ENCODE data around the gene DDX10.

Gene DDX10

GRCh38 chr11:108732395-108732794 lies 67.5 kb downstream of the DDX10 start:
- Histone ChIP-seq H2BK15ac (ENCODE audit: low read length) (no peak overlapping the region), H4K91ac (ENCODE audit: low read depth, low read length, poor library complexity) (no peak overlapping the region), H2AFZ (ENCODE audit: low read length) (no peak overlapping the region), H3K4me1 (ENCODE audit: control insufficient read depth in 2 of 2, insufficient read depth in 1 of 2, low read depth in 1 of 2, low read length in 2 of 2) (no peaks in the 10 kb centered on the region), H3K9me3 (replicated peaks in 1 of 2; ENCODE audit: control insufficient read depth in 2 of 2, insufficient read depth in 1 of 2, low read depth in 1 of 2, low read length in 2 of 2) (peaks cover 0 to 6% of the 10 kb centered on the region in 2 donors), H3K9ac (ENCODE audit: low read depth, low read length, poor library complexity) (no peak overlapping the region), H3K4me3 (ENCODE audit: low read length in 2 of 2) (no peak overlapping the region), H4K8ac (ENCODE audit: low read depth, low read length) (no peak overlapping the region), H2BK5ac (ENCODE audit: low read length) (no peak overlapping the region), H3K36me3 (replicated peaks in 1 of 2; ENCODE audit: control insufficient read depth in 2 of 2, insufficient read depth in 2 of 2, low read length in 2 of 2) (no peaks in the 10 kb centered on the region), H3K18ac (ENCODE audit: low read length) (no peak overlapping the region), H3K79me1 (ENCODE audit: low read depth, low read length) (peaks cover 3% of the 10 kb centered on the region), H3K27me3 (ENCODE audit: control insufficient read depth in 3 of 3, insufficient read depth in 3 of 3, low read depth in 1 of 3, low read length in 3 of 3) (no peaks in the 10 kb centered on the region), H3K4ac (ENCODE audit: low read length) (no peak overlapping the region), H3K23ac (ENCODE audit: low read depth, low read length, poor library complexity) (no peak overlapping the region), H3K4me2 (ENCODE audit: insufficient read depth, low read length, poor library complexity, severe bottlenecking) (no peak overlapping the region), H2BK12ac (ENCODE audit: low read length) (no peak overlapping the region), H3K14ac (ENCODE audit: low read length) (no peak overlapping the region), H3K27ac (replicated peaks; ENCODE audit: low read length) (no peak overlapping the region), H2AK5ac (ENCODE audit: low read depth, low read length) (no peak overlapping the region), H2BK120ac (ENCODE audit: low read depth, low read length) (no peak overlapping the region)
- DNase-seq (ENCODE audit: low spot score) = no peak
- no CpG with 5 or more reads among the region's 8 CpGs for WGBS, 2 donors (ENCODE audit: extremely low coverage in 2 of 2, insufficient read length in 2 of 2, insufficient replicate concordance in 1 of 2)

GRCh38 chr11:108733479-108734116 lies 68.7 kb downstream of the DDX10 start:
- no peaks in the 10 kb centered on the region for H3K27me3 ChIP-seq (ENCODE audit: control insufficient read depth in 3 of 3, insufficient read depth in 3 of 3, low read depth in 1 of 3, low read length in 3 of 3)
- no peak for DNase-seq (ENCODE audit: low spot score)
- no CpG with 5 or more reads among the region's 6 CpGs for WGBS, 2 donors (ENCODE audit: extremely low coverage in 2 of 2, insufficient read length in 2 of 2, insufficient replicate concordance in 1 of 2)

DNA sequence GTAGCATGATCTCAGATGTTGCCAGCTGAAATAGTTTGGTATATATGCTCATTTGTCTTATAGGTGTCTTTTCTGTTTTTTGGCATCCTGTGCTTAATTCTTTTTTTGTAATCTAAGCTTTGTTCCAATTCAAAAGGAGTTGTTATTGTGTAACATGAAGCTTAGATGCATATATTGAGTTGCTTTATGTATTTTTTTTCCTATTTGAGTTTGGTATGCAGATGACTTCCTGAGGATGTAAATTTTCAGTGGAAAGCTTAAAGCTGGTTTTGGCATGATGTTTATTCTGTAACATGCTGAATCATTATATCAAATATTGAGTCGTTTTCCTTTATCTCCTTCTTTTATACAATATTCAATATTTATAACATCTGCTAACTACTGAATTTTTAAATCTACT lies 69.4 kb downstream of the DDX10 start:
- Histone ChIP-seq H2BK15ac (ENCODE audit: low read length) (no peak overlapping the region), H4K91ac (ENCODE audit: low read depth, low read length, poor library complexity) (no peak overlapping the region), H3K36me3 (replicated peaks in 1 of 2; ENCODE audit: control insufficient read depth in 2 of 2, insufficient read depth in 2 of 2, low read length in 2 of 2) (no peaks in the 10 kb centered on the region), H3K23ac (ENCODE audit: low read depth, low read length, poor library complexity) (no peak overlapping the region), H3K9ac (ENCODE audit: low read depth, low read length, poor library complexity) (no peak overlapping the region), H2AFZ (ENCODE audit: low read length) (no peak overlapping the region), H3K4ac (ENCODE audit: low read length) (no peak overlapping the region), H3K18ac (ENCODE audit: low read length) (no peak overlapping the region), H2BK120ac (ENCODE audit: low read depth, low read length) (no peak overlapping the region), H3K4me2 (ENCODE audit: insufficient read depth, low read length, poor library complexity, severe bottlenecking) (no peak overlapping the region), H3K27ac (replicated peaks; ENCODE audit: low read length) (no peak overlapping the region), H3K14ac (ENCODE audit: low read length) (no peak overlapping the region), H2BK5ac (ENCODE audit: low read length) (no peak overlapping the region), H4K8ac (ENCODE audit: low read depth, low read length) (no peak overlapping the region), H2BK12ac (ENCODE audit: low read length) (no peak overlapping the region), H2AK5ac (ENCODE audit: low read depth, low read length) (no peak overlapping the region), H3K4me3 (ENCODE audit: low read length in 2 of 2) (no peak overlapping the region), H3K9me3 (replicated peaks in 1 of 2; ENCODE audit: control insufficient read depth in 2 of 2, insufficient read depth in 1 of 2, low read depth in 1 of 2, low read length in 2 of 2) (peaks cover 0 to 6% of the 10 kb centered on the region in 2 donors), H3K79me1 (ENCODE audit: low read depth, low read length) (peaks cover 3% of the 10 kb centered on the region), H3K4me1 (ENCODE audit: control insufficient read depth in 2 of 2, insufficient read depth in 1 of 2, low read depth in 1 of 2, low read length in 2 of 2) (no peaks in the 10 kb centered on the region), H3K27me3 (ENCODE audit: control insufficient read depth in 3 of 3, insufficient read depth in 3 of 3, low read depth in 1 of 3, low read length in 3 of 3) (no peaks in the 10 kb centered on the region)
- DNase-seq (ENCODE audit: low spot score) = no peak
- WGBS, 2 donors (ENCODE audit: extremely low coverage in 2 of 2, insufficient read length in 2 of 2, insufficient replicate concordance in 1 of 2) = no CpG with 5 or more reads among the region's 1 CpG

More at GRCh38 chr11:108733479-108734116, 68.7 kb downstream of the DDX10 start:
- no peaks in the 10 kb centered on the region for H3K36me3 ChIP-seq (replicated peaks in 1 of 2; ENCODE audit: control insufficient read depth in 2 of 2, insufficient read depth in 2 of 2, low read length in 2 of 2)
- no peak overlapping the region for H4K8ac ChIP-seq (ENCODE audit: low read depth, low read length)
- no peak overlapping the region for H3K23ac ChIP-seq (ENCODE audit: low read depth, low read length, poor library complexity)
- no peak overlapping the region for H3K4me3 ChIP-seq (ENCODE audit: low read length in 2 of 2)
- H3K18ac ChIP-seq (ENCODE audit: low read length) = no peak overlapping the region
- H3K9me3 ChIP-seq (replicated peaks in 1 of 2; ENCODE audit: control insufficient read depth in 2 of 2, insufficient read depth in 1 of 2, low read depth in 1 of 2, low read length in 2 of 2) = peaks cover 0 to 6% of the 10 kb centered on the region in 2 donors
- no peak overlapping the region for H4K91ac ChIP-seq (ENCODE audit: low read depth, low read length, poor library complexity)
- H2BK15ac ChIP-seq (ENCODE audit: low read length) = no peak overlapping the region
- H3K9ac ChIP-seq (ENCODE audit: low read depth, low read length, poor library complexity) = no peak overlapping the region
- H2AK5ac ChIP-seq (ENCODE audit: low read depth, low read length) = no peak overlapping the region
- H3K14ac ChIP-seq (ENCODE audit: low read length) = no peak overlapping the region
- H3K4ac ChIP-seq (ENCODE audit: low read length) = no peak overlapping the region
- H3K27ac ChIP-seq (replicated peaks; ENCODE audit: low read length) = no peak overlapping the region
- no peak overlapping the region for H2BK12ac ChIP-seq (ENCODE audit: low read length)
- H2BK120ac ChIP-seq (ENCODE audit: low read depth, low read length) = no peak overlapping the region
- peaks cover 3% of the 10 kb centered on the region for H3K79me1 ChIP-seq (ENCODE audit: low read depth, low read length)
- no peak overlapping the region for H2AFZ ChIP-seq (ENCODE audit: low read length)
- no peak overlapping the region for H2BK5ac ChIP-seq (ENCODE audit: low read length)
- H3K4me2 ChIP-seq (ENCODE audit: insufficient read depth, low read length, poor library complexity, severe bottlenecking) = no peak overlapping the region
- H3K4me1 ChIP-seq (ENCODE audit: control insufficient read depth in 2 of 2, insufficient read depth in 1 of 2, low read depth in 1 of 2, low read length in 2 of 2) = no peaks in the 10 kb centered on the region

- Histone ChIP-seq H3K18ac (ENCODE audit: low read length) (no peak overlapping the region), H4K8ac (ENCODE audit: low read depth, low read length) (no peak overlapping the region), H3K27me3 (ENCODE audit: control insufficient read depth in 3 of 3, insufficient read depth in 3 of 3, low read depth in 1 of 3, low read length in 3 of 3) (no peaks in the 10 kb centered on the region), H3K4me3 (ENCODE audit: low read length in 2 of 2) (no peak overlapping the region), H3K36me3 (replicated peaks in 1 of 2; ENCODE audit: control insufficient read depth in 2 of 2, insufficient read depth in 2 of 2, low read length in 2 of 2) (no peaks in the 10 kb centered on the region), H3K14ac (ENCODE audit: low read length) (no peak overlapping the region), H2AK5ac (ENCODE audit: low read depth, low read length) (no peak overlapping the region), H3K9ac (ENCODE audit: low read depth, low read length, poor library complexity) (no peak overlapping the region), H3K23ac (ENCODE audit: low read depth, low read length, poor library complexity) (no peak overlapping the region), H3K27ac (replicated peaks; ENCODE audit: low read length) (no peak overlapping the region), H2BK15ac (ENCODE audit: low read length) (no peak overlapping the region), H3K4me1 (ENCODE audit: control insufficient read depth in 2 of 2, insufficient read depth in 1 of 2, low read depth in 1 of 2, low read length in 2 of 2) (no peaks in the 10 kb centered on the region), H2AFZ (ENCODE audit: low read length) (no peak overlapping the region), H2BK120ac (ENCODE audit: low read depth, low read length) (no peak overlapping the region), H4K91ac (ENCODE audit: low read depth, low read length, poor library complexity) (no peak overlapping the region), H3K4me2 (ENCODE audit: insufficient read depth, low read length, poor library complexity, severe bottlenecking) (no peak overlapping the region), H2BK12ac (ENCODE audit: low read length) (no peak overlapping the region), H3K79me1 (ENCODE audit: low read depth, low read length) (peaks cover 3% of the 10 kb centered on the region), H3K4ac (ENCODE audit: low read length) (no peak overlapping the region), H3K9me3 (replicated peaks in 1 of 2; ENCODE audit: control insufficient read depth in 2 of 2, insufficient read depth in 1 of 2, low read depth in 1 of 2, low read length in 2 of 2) (peaks cover 0 to 7% of the 10 kb centered on the region in 2 donors), H2BK5ac (ENCODE audit: low read length) (no peak overlapping the region)
- no CpG with 5 or more reads among the region's 3 CpGs for WGBS, 2 donors (ENCODE audit: extremely low coverage in 2 of 2, insufficient read length in 2 of 2, insufficient replicate concordance in 1 of 2)
- no peak for DNase-seq (ENCODE audit: low spot score)
These were observed 70.2 kb downstream of the DDX10 start for GRCh38 chr11:108734956-108735559.

All from neuronal stem cell (in vitro differentiated cells).